HepG2 (cell line): ENCODE results near the gene ZNF30. TPM values are rescaled to one million over a fixed set of nuclear protein-coding genes. Genes with fewer than 3 reads are reported as not detected.

ENCODE experiments used
- CTCF ChIP-seq: sonication (generic); formaldehyde crosslinking; IDR thresholded peaks from 2 replicates; pipeline ENCODE4 v1.5.0; 2020; ENCODE audit warnings: mild to moderate bottlenecking, missing genetic modification reagents, moderate library complexity
- NAIF1 ChIP-seq: sonication (generic); formaldehyde crosslinking; IDR thresholded peaks from 2 replicates; pipeline ENCODE4 v1.5.0; 2020; ENCODE audit warnings: mild to moderate bottlenecking, missing genetic modification reagents, borderline replicate concordance
- PITX1 ChIP-seq: sonication (generic); formaldehyde crosslinking; IDR thresholded peaks from 2 replicates; pipeline ENCODE4 v1.5.1; 2020; ENCODE audit warnings: mild to moderate bottlenecking, missing genetic modification reagents
- RBAK ChIP-seq: sonication (generic); formaldehyde crosslinking; IDR thresholded peaks from 2 replicates; pipeline ENCODE4 v1.5.1; 2020; ENCODE audit warnings: mild to moderate bottlenecking, missing genetic modification reagents
- TERF1 ChIP-seq: sonication (generic); formaldehyde crosslinking; IDR thresholded peaks from 2 replicates; pipeline ENCODE4 v1.8.0; 2022; ENCODE audit warnings: mild to moderate bottlenecking, missing genetic modification reagents, moderate library complexity
- TFAP4 ChIP-seq: sonication (generic); IDR thresholded peaks from 2 replicates; pipeline ENCODE4 v1.6.1; 2016; ENCODE audit warnings: low read depth, borderline replicate concordance
- ZBTB25 ChIP-seq: IDR thresholded peaks from 2 replicates; pipeline ENCODE4 v1.6.1; 2018; ENCODE audit warnings: missing genetic modification reagents
- ZBTB3 ChIP-seq: sonication (generic); formaldehyde crosslinking; IDR thresholded peaks from 2 replicates; pipeline ENCODE4 v1.4.0; 2020; ENCODE audit warnings: low read depth, mild to moderate bottlenecking, moderate library complexity, missing genetic modification reagents, borderline replicate concordance
- ZNF687 ChIP-seq: sonication (generic); formaldehyde crosslinking; IDR thresholded peaks from 2 replicates; pipeline ENCODE4 v1.5.1; 2020; ENCODE audit warnings: mild to moderate bottlenecking, missing genetic modification reagents, moderate library complexity
- ZNF747 ChIP-seq: sonication (generic); formaldehyde crosslinking; IDR thresholded peaks from 2 replicates; pipeline ENCODE4 v1.8.1; 2023; ENCODE audit warnings: missing genetic modification reagents, mild to moderate bottlenecking, borderline replicate concordance
- polyA plus RNA-seq, 8 experiments: library from polyadenylated mRNA; depleted of rRNA in 3 of 8; stranded (reverse) in 7 of 8; unstranded in 1 of 8; fragments of >200 nt; fragmentation: Illumina TruSeq in 4 of 8; extraction: Trizol in 4 of 8; gene quantifications; 2 replicates each; pipeline versions ENCODE4 v1.2.1 to v1.2.3, GENCODE V29; 2011 to 2016; ENCODE audit warnings: low read depth in 4 of 8, missing spikeins in 1 of 8, mixed read lengths in 1 of 8; ENCODE audit not compliant: insufficient read depth in 1 of 8
- total RNA-seq, 5 experiments: library from RNA; depleted of rRNA; stranded (reverse); fragments of >200 nt; fragmentation: Illumina TruSeq; extraction: Trizol; gene quantifications; 2 replicates each; pipeline ENCODE4 v1.2.3, GENCODE V29; 2016; ENCODE audit warnings: low read depth in 1 of 5
- TF ChIP-seq, protein P1 (sequence below): sonication (generic); formaldehyde crosslinking; IDR thresholded peaks from 2 replicates; pipeline ENCODE4 v1.9.0; 2022; ENCODE audit warnings: low read depth, missing genetic modification reagents
- TF ChIP-seq, protein P2 (sequence below): sonication (generic); formaldehyde crosslinking; IDR thresholded peaks from 2 replicates; pipeline ENCODE4 v1.5.0; 2020; ENCODE audit warnings: mild to moderate bottlenecking, missing genetic modification reagents

ZNF30 gene
- total and polyA plus RNA-seq, 2 of the 13 experiments (the other 11 are each of a cell fraction or from before 2014, with no cell fraction given), result 2.3 to 4.4 TPM

GRCh38 chr19:34963573-34964406 lies 37.1 kb downstream of the ZNF30 start, which contains the start of gene ZNF792 (continued):
- TF ChIP-seq ZNF687 (CRISPR knock-in tag), result peak; percentile 91
- TF ChIP-seq NAIF1 (CRISPR knock-in tag), result no peak
- TF ChIP-seq ZBTB25 (CRISPR knock-in tag), result no peak
- TF ChIP-seq, protein P1, sequence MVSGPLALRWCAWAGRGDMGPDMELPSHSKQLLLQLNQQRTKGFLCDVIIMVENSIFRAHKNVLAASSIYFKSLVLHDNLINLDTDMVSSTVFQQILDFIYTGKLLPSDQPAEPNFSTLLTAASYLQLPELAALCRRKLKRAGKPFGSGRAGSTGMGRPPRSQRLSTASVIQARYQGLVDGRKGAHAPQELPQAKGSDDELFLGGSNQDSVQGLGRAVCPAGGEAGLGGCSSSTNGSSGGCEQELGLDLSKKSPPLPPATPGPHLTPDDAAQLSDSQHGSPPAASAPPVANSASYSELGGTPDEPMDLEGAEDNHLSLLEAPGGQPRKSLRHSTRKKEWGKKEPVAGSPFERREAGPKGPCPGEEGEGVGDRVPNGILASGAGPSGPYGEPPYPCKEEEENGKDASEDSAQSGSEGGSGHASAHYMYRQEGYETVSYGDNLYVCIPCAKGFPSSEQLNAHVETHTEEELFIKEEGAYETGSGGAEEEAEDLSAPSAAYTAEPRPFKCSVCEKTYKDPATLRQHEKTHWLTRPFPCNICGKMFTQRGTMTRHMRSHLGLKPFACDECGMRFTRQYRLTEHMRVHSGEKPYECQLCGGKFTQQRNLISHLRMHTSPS (CRISPR knock-in tag), result no peak
- peak; percentile 33; the same call in 1 of the 2 replicates for TF ChIP-seq PITX1 (CRISPR knock-in tag)
- TF ChIP-seq, protein P2, sequence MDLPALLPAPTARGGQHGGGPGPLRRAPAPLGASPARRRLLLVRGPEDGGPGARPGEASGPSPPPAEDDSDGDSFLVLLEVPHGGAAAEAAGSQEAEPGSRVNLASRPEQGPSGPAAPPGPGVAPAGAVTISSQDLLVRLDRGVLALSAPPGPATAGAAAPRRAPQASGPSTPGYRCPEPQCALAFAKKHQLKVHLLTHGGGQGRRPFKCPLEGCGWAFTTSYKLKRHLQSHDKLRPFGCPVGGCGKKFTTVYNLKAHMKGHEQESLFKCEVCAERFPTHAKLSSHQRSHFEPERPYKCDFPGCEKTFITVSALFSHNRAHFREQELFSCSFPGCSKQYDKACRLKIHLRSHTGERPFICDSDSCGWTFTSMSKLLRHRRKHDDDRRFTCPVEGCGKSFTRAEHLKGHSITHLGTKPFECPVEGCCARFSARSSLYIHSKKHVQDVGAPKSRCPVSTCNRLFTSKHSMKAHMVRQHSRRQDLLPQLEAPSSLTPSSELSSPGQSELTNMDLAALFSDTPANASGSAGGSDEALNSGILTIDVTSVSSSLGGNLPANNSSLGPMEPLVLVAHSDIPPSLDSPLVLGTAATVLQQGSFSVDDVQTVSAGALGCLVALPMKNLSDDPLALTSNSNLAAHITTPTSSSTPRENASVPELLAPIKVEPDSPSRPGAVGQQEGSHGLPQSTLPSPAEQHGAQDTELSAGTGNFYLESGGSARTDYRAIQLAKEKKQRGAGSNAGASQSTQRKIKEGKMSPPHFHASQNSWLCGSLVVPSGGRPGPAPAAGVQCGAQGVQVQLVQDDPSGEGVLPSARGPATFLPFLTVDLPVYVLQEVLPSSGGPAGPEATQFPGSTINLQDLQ (CRISPR knock-in tag), result no peak
- no peak for TF ChIP-seq ZBTB3 (CRISPR knock-in tag)
- TF ChIP-seq ZNF747 (CRISPR knock-in tag), result peak; percentile 76; the same call in 1 of the 2 replicates
- TF ChIP-seq RBAK (CRISPR knock-in tag), result no peak
- TF ChIP-seq CTCF (CRISPR knock-in tag), result 0 out of 2 replicates have a peak, but pooled peaks have one; percentile 14
- TF ChIP-seq TERF1 (CRISPR knock-in tag), result no peak
- TF ChIP-seq TFAP4, result peak; percentile 16; the same call in 1 of the 2 replicates
